ENCODE results near the gene ELOVL2.

ELOVL2 gene

DNA sequence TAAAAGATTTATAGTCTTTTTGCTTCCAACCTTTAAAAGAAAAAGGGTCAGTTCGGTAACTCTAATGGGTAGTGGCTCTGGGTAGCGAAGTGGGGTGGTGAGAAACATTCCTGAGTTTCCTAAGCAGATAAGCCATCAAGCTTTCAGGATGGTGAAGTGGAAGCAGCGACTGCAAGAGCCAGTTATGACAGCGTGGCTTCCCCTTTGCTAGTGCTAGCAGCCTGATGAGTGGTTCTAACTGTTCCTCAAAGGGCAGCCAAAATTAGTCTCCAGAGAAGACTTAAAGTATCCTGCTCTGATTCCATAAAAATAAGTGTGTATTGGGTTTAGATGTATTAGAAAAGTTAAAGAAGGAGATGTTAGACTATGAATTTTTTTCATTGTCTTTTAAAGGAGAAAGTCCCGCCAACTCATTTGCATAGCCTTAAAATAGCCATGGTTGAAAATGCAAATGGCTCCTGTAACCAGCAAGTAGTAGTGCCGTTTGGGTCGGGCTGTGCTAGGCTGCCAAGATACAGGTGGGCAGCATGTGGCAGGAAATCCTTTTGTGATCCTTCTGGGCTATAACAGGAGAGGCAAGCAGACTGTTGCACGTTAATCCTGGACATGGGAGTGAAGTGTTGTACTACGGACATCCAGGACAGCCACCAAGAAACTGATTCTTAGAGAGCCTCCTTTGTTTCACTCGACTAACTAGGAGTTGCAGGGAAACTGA lies 18.0 kb downstream of the ELOVL2 start:
- H3K27ac ChIP-seq = no peak overlapping the region
- no peak for DNase-seq (ENCODE audit: low spot score)
- TF ChIP-seq, protein P1, sequence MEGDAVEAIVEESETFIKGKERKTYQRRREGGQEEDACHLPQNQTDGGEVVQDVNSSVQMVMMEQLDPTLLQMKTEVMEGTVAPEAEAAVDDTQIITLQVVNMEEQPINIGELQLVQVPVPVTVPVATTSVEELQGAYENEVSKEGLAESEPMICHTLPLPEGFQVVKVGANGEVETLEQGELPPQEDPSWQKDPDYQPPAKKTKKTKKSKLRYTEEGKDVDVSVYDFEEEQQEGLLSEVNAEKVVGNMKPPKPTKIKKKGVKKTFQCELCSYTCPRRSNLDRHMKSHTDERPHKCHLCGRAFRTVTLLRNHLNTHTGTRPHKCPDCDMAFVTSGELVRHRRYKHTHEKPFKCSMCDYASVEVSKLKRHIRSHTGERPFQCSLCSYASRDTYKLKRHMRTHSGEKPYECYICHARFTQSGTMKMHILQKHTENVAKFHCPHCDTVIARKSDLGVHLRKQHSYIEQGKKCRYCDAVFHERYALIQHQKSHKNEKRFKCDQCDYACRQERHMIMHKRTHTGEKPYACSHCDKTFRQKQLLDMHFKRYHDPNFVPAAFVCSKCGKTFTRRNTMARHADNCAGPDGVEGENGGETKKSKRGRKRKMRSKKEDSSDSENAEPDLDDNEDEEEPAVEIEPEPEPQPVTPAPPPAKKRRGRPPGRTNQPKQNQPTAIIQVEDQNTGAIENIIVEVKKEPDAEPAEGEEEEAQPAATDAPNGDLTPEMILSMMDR (IDR thresholded peaks at IDR 0.05) = no peak
- H3K4me3 ChIP-seq = no peak overlapping the region

DNA sequence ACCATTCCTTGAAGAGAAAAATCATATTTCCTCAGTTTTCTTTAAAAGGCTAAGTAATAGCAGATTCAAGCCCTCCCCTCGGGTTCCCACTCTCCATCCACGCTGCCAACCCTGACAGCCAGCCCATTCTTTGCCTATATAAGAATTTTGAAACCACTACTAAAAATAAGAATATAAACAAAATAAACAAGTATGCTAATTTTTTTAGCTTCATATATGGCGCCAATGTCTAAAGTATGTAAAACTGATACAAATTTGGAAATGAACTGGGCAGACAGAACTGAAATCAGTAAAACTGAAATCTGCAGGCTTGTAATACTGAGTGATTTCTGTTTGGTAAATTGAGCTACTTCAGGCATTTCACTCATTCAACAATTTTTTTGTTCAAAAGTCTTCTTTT lies 19.0 kb downstream of the ELOVL2 start:
- DNase-seq (ENCODE audit: low spot score) = no peak
- Histone ChIP-seq H3K27ac (no peak overlapping the region), H3K4me3 (no peak overlapping the region)
- TF ChIP-seq, protein P1 (IDR thresholded peaks at IDR 0.05) = no peak

DNA sequence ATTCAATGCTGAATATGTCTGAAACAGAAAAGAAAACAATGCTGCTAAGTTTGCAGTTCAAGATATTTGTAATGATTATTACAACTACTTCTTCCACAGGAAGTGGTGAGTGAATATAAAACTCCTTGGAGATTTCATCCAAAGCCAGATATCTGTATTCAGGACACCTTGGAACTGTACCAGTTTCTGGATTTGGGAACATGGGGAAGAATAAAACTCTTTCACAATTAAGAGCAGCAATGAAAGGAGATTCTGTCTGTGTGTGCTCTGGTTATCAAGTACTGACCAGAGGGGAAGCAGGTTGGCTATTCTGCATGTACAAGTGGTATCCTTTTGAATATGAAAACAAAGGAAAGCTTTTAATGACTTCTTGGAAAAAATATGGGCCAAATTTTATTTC lies 21.1 kb downstream of the ELOVL2 start:
- no peak for DNase-seq (ENCODE audit: low spot score)
- Histone ChIP-seq H3K4me3 (no peak overlapping the region), H3K27ac (no peak overlapping the region)
- TF ChIP-seq, protein P1 (IDR thresholded peaks at IDR 0.05) = no peak

DNA sequence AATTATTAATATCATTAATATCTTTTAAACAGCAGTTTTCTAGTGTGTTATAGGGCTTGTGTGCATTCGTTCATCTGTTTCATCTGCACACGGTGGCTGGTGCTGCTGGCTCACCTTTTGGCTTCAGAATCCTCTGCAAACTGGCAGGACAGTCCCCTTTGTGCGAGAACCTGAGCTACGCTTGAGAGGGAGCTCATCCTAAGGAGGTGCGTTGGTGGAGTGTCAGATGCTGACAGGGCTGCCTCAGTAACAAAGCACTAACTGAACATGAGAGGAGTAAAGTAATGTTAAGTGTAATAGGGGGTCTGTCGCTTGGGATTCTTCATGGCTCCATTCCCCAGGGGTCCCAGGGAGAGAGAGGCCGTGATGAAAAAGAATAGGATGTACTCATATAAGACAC lies 22.4 kb downstream of the ELOVL2 start:
- H3K4me3 ChIP-seq = no peak overlapping the region
- no peak for DNase-seq (ENCODE audit: low spot score)
- H3K27ac ChIP-seq = no peak overlapping the region
- TF ChIP-seq, protein P1 (IDR thresholded peaks at IDR 0.05) = no peak

DNA sequence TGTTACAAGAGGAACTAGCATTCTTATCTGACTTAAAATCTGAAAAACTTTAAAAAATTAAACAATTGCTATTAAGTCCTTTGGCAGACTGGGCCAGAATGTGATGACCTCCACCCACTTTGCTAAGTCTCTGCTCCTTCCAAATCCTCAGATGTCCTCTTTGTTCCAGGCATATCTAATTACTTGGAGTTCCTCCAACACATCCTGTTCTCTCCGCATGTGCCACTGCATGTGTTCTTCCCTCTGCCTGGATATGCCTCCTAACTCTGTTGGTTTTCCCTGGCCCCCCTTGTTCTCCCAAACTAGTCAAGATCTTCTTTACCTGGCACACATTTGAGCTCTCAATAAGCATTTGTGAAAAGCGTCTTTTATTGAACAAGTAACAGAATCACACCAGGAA lies 23.1 kb downstream of the ELOVL2 start:
- TF ChIP-seq, protein P1 (IDR thresholded peaks at IDR 0.05) = no peak

DNA sequence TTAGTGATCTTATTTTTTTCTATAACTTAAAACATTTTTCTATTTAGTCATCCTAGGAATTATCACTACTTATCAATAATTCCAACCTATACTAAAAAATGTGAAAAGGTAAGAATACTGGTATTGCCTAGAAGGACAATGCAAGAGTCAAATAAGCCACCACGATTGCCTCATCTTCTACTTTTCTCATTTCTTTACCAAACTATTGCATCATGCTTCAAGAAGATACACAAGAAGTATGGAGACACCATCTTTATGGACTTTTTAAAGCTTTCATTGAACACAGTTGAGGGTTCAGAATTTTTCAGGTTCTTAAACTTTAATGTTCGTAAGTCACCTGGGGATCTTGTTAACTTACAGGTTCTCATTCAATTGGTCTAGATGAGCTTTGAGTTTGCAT lies 25.9 kb downstream of the ELOVL2 start:
- Histone ChIP-seq H3K4me3 (no peak overlapping the region), H3K27ac (no peak overlapping the region)
- DNase-seq (ENCODE audit: low spot score) = no peak
- TF ChIP-seq, protein P1 (IDR thresholded peaks at IDR 0.05) = no peak

More for the DNA sequence above, 23.1 kb downstream of the ELOVL2 start:
- DNase-seq (ENCODE audit: low spot score) = no peak
- Histone ChIP-seq H3K4me3 (no peak overlapping the region), H3K27ac (no peak overlapping the region)

DNA sequence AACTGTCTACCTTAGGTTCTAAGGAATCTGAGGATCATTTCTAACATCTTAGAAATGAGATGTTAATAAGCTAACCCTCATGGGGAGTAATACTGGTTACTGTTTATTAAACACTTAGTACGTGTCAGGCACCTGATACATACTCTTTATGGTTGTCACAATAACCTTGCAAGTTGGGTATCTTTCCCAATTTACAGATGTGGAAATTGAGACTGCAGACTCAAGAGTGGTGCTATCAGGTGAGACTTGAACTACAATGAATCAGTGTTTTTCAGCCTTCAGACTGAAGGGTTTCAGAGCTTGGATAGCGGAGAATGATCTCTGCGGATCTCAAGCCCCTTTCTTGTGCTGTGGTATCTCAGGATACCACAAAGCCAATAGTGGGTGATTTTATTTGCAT lies 27.0 kb downstream of the ELOVL2 start:
- DNase-seq (ENCODE audit: low spot score) = no peak
- H3K4me3 ChIP-seq = no peak overlapping the region
- TF ChIP-seq, protein P1 (IDR thresholded peaks at IDR 0.05) = no peak
- H3K27ac ChIP-seq = no peak overlapping the region
